Activated T-helper 2 cell treated with anti-CD3 and anti-CD28 coated beads, Interferon-gamma antibody, Interleukin-2, Interleukin-4, amounts not matched to agents 10 μg/mL and 5 μg/mL and 100 μg/mL, durations not matched to agents 14 hours and 24 hours and 36 hours (primary cell): ENCODE data around the gene ARMC2. TPM values are rescaled to one million over a fixed set of nuclear protein-coding genes. Genes with fewer than 3 reads are reported as not detected.

Source experiments
- DNase-seq: peaks from one replicate; pipeline ENCODE4 v3.0.0; 2021; ENCODE audit warnings: low spot score
- H3K27ac Mint-ChIP-seq: one replicate; pipeline ENCODE4 v1.8.0; 2021; ENCODE audit warnings: mixed read lengths
- H3K27me3 Mint-ChIP-seq: one replicate; pipeline ENCODE4 v1.8.0; 2021; ENCODE audit warnings: low read depth, mixed read lengths
- H3K36me3 Mint-ChIP-seq: one replicate; pipeline ENCODE4 v1.8.0; 2021; ENCODE audit warnings: low read depth, mixed read lengths
- H3K4me1 Mint-ChIP-seq: one replicate; pipeline ENCODE4 v1.8.0; 2021; ENCODE audit warnings: low read depth, mixed read lengths
- H3K4me3 Mint-ChIP-seq: one replicate; pipeline ENCODE4 v1.8.0; 2021; ENCODE audit warnings: low read depth, mild to moderate bottlenecking, moderate library complexity, mixed read lengths
- H3K9me3 Mint-ChIP-seq: one replicate; pipeline ENCODE4 v1.8.0; 2021; ENCODE audit warnings: mixed read lengths
- intact Hi-C: fragments of 100-400 bp; cut with micrococcal nuclease; formaldehyde crosslinking; loops from one replicate; pipeline ENCODE4 v1.15.1; 2023
- total RNA-seq: library from RNA; stranded (reverse); gene quantifications from 2 replicates; pipeline ENCODE4 v1.2.3, GENCODE V29; 2022

Gene ARMC2
- total RNA-seq, 1 donor from 2014 or later = 2.7 TPM

GRCh38 chr6:109010705-109011102, 162.5 kb downstream of the ARMC2 start:
- H3K36me3 Mint-ChIP-seq = peaks cover 10% of the 10 kb centered on the region
- H3K4me1 Mint-ChIP-seq = peaks cover 54% of the 10 kb centered on the region
- intact Hi-C loops = loop anchor here (5.0 kb wide), 1 partner anchor 47 kb away; no protein-coding TSS in a partner anchor
- no peak for DNase-seq
- H3K27ac Mint-ChIP-seq = no peak overlapping the region
- no peak overlapping the region for H3K4me3 Mint-ChIP-seq
- no peaks in the 10 kb centered on the region for H3K9me3 Mint-ChIP-seq
- H3K27me3 Mint-ChIP-seq = no peaks in the 10 kb centered on the region

DNA sequence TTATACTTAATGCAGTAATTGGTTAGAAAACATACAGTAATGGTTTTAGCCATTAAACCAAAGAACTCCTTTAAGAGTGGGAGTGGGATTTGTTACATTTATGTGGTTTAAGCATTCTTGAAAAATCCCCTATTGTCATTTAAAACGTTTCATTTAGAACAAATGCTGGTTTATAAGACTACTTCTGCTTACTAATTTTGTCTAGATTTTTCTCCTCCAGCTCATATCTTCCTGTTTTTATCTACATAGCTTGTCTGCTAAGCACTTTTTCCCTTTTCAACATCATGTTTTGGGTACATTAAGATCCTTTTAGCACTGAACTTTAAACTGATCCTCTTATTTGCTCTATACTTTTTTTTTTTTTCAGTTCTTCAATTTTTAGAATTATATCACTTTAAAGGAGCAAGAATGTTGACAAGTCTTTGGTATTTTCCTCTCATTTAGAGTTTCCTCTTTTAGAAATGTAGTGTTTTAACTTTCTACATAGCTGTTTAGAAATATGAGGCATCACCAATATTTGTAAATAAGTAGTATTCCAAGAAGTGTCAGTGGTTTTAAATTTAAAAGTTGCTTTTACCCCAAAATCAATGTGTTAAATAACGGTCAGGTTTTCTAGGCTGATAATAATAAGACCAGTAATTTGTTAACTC, 165.6 kb downstream of the ARMC2 start:
- H3K27ac Mint-ChIP-seq = peak overlapping the region; percentile 64
- H3K4me3 Mint-ChIP-seq = no peak overlapping the region

GRCh38 chr6:109014606-109015005, 166.4 kb downstream of the ARMC2 start:
- H3K4me1 Mint-ChIP-seq = peaks cover 28% of the 10 kb centered on the region
- H3K9me3 Mint-ChIP-seq = no peaks in the 10 kb centered on the region
- peak overlapping the region; percentile 20 for H3K27ac Mint-ChIP-seq
- H3K4me3 Mint-ChIP-seq = no peak overlapping the region
- intact Hi-C loops = loop anchor here (5.0 kb wide), 1 partner anchor 43 kb away; no protein-coding TSS in a partner anchor
- no peaks in the 10 kb centered on the region for H3K36me3 Mint-ChIP-seq
- DNase-seq = no peak
- H3K27me3 Mint-ChIP-seq = no peaks in the 10 kb centered on the region

More for the DNA sequence above, 165.6 kb downstream of the ARMC2 start:
- Mint-ChIP-seq H3K27me3 (no peaks in the 10 kb centered on the region), H3K36me3 (no peaks in the 10 kb centered on the region), H3K4me1 (peaks cover 29% of the 10 kb centered on the region), H3K9me3 (no peaks in the 10 kb centered on the region)
- no peak for DNase-seq
- intact Hi-C loops = loop anchor here (5.0 kb wide), 1 partner anchor 44 kb away; no protein-coding TSS in a partner anchor

- Mint-ChIP-seq H3K27ac (no peak overlapping the region), H3K4me1 (peaks cover 25% of the 10 kb centered on the region), H3K27me3 (no peaks in the 10 kb centered on the region), H3K36me3 (no peaks in the 10 kb centered on the region), H3K9me3 (no peaks in the 10 kb centered on the region), H3K4me3 (no peak overlapping the region)
- no peak for DNase-seq
- intact Hi-C loops = no loop called here
These were observed 167.0 kb downstream of the ARMC2 start for GRCh38 chr6:109015176-109015575.

DNA sequence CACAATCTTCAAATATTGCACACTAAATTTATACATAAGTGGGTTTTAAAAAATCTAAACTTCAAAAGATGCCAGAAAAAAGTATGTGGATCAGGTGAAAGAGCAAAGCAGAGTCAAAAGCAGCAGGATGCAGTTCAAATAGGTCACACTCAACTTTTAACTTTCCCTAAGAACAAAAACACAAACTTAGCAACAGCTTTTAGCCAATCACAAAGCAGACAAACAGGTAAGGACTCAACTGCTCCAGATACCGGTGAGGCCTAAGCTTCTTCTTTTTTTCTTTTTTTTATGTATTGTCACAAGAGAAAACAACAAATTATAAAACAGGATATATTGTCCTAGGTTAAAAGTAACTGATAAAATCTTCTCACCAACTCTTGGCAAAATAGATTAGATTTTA, 171.7 kb downstream of the ARMC2 start:
- Mint-ChIP-seq H3K27me3 (peaks cover 3% of the 10 kb centered on the region), H3K36me3 (no peaks in the 10 kb centered on the region), H3K4me3 (no peak overlapping the region), H3K4me1 (peaks cover 7% of the 10 kb centered on the region), H3K9me3 (no peaks in the 10 kb centered on the region), H3K27ac (no peak overlapping the region)
- intact Hi-C loops = no loop called here
- no peak for DNase-seq

GRCh38 chr6:109021870-109022269, 173.6 kb downstream of the ARMC2 start:
- H3K27ac Mint-ChIP-seq = no peak overlapping the region
- no peak overlapping the region for H3K4me3 Mint-ChIP-seq

DNA sequence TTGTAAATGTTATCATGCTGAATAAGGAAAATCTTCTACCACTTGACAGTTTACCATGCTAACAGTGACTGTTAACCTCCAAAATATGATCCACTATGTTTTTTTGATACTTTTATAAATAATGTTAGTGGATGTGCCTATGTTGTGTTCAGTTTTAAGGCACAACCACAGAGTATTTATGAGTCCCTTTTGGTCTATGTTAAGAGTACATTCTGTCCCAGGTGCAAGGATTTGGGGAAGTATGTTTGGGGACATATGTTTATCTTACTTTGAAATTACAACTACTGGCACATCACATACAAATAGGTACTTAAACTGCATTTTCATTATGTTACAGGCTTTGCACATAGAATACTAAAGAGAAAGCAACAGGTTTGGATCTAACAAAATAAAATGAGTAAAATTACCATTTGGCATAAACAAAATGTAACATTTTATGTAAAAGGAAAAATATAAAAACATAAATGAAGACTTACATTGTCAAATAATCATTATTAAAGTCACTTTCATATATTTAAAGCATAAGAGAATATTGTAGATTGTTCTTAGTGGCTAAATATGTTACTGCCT, 175.2 kb downstream of the ARMC2 start:
- Mint-ChIP-seq H3K9me3 (no peaks in the 10 kb centered on the region), H3K36me3 (no peaks in the 10 kb centered on the region)

More at GRCh38 chr6:109021870-109022269, 173.6 kb downstream of the ARMC2 start:
- no peak for DNase-seq
- no peaks in the 10 kb centered on the region for H3K36me3 Mint-ChIP-seq
- H3K4me1 Mint-ChIP-seq = peaks cover 9% of the 10 kb centered on the region
- intact Hi-C loops = no loop called here
- no peaks in the 10 kb centered on the region for H3K9me3 Mint-ChIP-seq
- peaks cover 3% of the 10 kb centered on the region for H3K27me3 Mint-ChIP-seq

More for the DNA sequence above, 175.2 kb downstream of the ARMC2 start:
- DNase-seq = no peak
- H3K27ac Mint-ChIP-seq = no peak overlapping the region
- H3K4me3 Mint-ChIP-seq = no peak overlapping the region
- peaks cover 5% of the 10 kb centered on the region for H3K27me3 Mint-ChIP-seq
- intact Hi-C loops = no loop called here
- peaks cover 9% of the 10 kb centered on the region for H3K4me1 Mint-ChIP-seq

Other genes with a start within 250 kb of the ARMC2 start
- gene SESN1, start 246.4 kb downstream of the ARMC2 start, total RNA-seq = 7.3 and 8.4 TPM in 2 replicates
- gene CEP57L1, start 247.1 kb downstream of the ARMC2 start, total RNA-seq = 18.2 and 25.4 TPM in 2 replicates